Mucosa of gallbladder (tissue), 1 donor: ENCODE measurements around the gene ULK4. TPM values are rescaled to one million over a fixed set of nuclear protein-coding genes. Genes with fewer than 3 reads are reported as not detected.

Experiments
- DNase-seq: peaks from one replicate; pipeline ENCODE4 v3.0.0-alpha.2; 2020; ENCODE audit warnings: low spot score
- total RNA-seq: library from RNA; stranded (reverse); gene quantifications from one replicate; pipeline ENCODE4 v1.2.1, GENCODE V29; 2021
- donor health status: DM: no; HTN: no; CAD: no.

Gene ULK4
- total RNA-seq, 1 donor from 2014 or later, result 9.8 TPM

GRCh38 chr3:41198950-41199865, 762.7 kb downstream of the ULK4 start, which contains the start of gene CTNNB1:
TSS of gene CTNNB1 (plus strand) at chr3:41199505. CDS start at chr3:41224069, 24,564 bp downstream.
- DNase-seq, result peak; percentile 94

- DNase-seq, result peak; percentile 27
These were observed 763.4 kb downstream of the ULK4 start for GRCh38 chr3:41198526-41198925.

GRCh38 chr3:41198046-41198445, 763.9 kb downstream of the ULK4 start:
- DNase-seq, result no peak

Other genes starting within 250 kb of the ULK4 start
- gene TRAK1, start 129.3 kb upstream of the ULK4 start, total RNA-seq, result 101 TPM